Glomerular visceral epithelial cell (primary cell): Measurements from ENCODE around the gene ST6GALNAC6.

ENCODE experiments used
- DNase-seq: peaks from one replicate; pipeline ENCODE4 v3.0.0-alpha.2; 2016; ENCODE audit errors: extremely low spot score

Gene ST6GALNAC6, protein sequence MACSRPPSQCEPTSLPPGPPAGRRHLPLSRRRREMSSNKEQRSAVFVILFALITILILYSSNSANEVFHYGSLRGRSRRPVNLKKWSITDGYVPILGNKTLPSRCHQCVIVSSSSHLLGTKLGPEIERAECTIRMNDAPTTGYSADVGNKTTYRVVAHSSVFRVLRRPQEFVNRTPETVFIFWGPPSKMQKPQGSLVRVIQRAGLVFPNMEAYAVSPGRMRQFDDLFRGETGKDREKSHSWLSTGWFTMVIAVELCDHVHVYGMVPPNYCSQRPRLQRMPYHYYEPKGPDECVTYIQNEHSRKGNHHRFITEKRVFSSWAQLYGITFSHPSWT

DNA sequence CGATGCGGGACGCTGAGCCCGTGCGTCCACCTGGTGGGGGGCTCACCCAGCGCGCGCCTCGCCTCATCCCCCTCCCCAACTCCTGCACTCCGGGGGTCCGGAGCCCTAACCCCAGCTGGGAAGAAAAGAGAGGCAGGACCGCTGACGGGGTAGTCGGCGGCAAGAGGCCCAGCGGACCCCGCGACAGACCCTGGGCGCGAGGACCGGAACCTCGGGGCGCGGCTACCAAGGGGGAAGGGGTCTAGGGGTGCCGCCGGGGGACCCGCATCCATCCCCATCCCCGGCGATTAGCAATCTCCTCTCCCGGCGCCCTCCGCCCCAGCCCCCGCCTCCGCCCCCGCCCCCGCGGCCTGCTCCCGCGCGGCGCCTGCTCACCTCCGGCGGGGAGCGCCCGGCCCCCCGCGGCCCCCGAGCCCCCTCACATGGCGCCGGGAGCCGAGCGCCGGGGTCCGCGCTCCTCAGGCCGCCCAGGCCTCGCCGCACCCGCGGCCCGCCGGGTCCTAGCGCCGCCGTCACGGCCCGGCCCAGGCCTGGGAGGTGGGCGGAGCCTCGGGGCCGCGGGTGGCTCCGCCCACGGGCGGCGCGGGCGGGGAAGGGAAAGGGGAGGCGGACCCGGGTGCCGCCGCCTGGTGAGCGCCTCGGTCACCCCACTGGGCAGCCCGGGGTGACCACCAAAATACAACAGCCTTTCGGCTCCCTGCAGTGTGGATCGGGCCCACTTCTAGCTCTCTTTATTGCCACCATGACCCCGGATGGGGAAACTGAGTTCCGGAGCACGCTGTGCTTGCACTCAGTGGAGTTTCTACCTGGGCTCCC lies at the start of gene ST6GALNAC6:
Gene ST6GALNAC6 (minus strand): TSS at position 476 of the 816 bp plus-strand sequence. CDS start 1,622 bp downstream, outside the sequence.
- peak; percentile 80 for DNase-seq

DNA sequence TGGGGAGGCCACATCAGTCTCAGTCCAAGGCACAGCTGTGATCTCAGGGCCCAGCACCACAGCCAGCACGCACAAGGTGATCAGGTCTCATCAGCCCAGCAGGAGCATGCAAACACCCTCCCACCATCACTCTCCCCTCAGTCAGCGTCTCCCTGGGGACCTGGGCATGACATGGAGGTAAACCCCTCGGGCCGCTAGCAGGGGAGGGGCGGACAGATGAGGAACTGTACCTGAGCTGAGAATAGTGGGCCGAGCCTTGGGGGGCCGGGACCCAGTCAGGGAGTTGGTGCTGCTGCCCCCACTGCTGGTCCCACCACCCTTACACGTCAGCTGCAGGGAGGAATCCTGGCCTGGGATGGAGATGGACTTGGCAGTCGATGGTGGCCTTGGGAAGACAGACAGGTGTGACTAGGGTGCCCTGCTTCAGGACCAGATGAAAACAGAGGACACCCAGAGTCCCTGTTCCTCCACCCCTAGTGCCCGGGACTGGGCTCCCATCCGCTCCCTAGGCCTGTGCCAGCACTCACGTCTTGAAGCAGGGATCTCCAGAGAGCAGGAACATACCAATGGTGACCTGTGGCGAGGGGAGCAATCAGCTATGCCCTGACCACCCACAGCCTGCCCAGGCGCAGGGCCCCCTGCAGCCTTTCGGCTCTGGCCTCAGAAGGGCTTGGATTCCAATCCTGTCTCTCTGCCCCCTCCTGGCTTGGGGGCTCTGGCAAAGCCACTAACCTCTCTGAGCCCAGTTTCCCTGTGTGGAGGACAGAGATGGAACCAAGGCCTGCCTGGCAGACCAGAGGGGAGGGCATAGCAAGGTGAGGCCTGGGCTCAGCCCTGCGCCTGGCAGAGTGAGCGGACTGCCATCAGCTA lies 48.7 kb upstream of the ST6GALNAC6 start:
- DNase-seq: no peak

DNA sequence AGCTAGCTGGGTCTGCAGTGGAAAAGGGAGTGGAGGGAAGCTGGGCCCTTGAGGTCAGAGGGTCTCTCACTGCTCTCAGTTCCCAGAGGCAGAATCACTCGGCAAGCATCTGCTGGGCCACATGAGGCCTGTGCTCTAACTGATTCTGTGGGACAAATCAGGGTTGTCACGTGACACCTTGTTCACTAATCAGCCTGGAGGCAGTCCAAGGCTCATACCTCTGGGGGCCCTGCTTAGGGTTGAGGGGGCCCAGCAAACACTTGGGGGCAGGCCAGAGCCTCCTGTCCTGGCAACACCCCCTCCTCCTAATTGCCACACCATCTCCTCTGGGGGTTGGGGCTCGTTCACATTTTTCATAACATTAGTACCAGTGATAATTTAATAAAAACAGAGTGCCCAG lies 47.3 kb upstream of the ST6GALNAC6 start:
- DNase-seq: no peak

DNA sequence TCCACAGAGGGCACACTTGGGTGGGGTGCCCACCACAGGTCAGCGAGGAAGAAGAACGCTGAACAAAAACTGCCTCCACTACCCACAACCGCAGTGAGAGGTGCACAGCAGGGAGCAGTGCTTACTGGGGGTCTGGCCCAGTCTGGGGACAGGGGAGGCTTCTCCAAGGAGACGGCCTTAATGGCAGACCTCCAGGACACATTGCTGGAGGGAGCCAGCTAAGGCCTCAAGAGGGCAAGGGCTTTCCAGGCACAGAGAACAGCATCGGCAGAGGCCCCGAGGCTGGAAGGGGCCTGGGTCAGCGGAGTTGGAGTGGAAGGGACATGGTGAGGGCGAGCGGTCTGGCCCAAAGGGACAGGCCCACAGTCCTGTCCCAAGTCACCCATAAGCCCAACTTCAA lies 46.5 kb upstream of the ST6GALNAC6 start:
- no peak for DNase-seq

DNA sequence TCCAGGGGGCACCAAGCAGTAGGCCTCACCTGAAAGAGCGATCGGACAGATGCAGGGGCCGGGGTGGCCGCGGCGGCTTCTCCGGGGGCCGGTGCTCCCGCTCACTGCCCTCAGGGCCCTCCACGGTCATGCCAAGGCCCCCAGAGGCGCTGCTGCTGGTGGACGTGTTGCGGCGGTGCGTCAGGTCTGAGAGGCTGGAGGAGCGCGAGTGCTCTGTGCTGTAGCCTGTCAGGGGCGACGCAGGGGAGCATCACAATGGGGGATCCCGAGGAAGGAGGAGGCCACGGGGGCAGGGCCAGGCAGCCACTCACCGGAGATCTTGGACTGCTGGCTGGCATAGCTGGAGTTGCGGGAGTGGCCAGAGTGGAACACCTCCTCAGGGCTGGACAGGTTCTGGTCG lies 45.9 kb upstream of the ST6GALNAC6 start:
- no peak for DNase-seq

DNA sequence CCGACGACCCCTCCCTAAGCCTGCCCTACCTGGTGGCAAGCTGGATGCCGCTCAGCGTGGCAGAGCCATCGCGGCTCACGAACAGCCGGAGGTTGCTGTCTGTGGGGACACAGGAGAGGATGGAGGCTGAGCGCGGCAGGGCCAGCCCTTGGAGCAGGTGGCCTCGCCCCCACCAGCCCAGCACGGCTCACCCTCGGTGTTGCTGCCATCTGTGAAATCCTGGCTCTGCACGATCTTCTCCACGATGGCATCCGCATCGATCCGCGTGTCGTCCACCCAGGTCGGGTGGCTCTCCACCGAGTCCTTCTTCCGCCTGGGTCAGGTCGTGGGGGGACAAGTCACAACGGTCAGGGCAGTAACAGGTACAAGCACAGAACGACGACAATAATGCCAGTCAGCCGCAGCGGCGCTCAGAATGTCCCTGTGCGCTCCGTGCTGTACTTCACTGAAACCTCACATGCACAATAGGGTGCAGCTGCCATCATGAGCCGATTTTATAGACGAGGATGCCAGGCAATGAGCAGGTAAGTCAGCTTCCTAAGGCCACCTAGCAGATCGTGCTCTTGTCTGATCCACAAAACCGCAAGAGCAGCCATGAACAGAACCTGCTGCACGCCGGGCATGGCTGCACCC lies 45.3 kb upstream of the ST6GALNAC6 start:
- no peak for DNase-seq

DNA sequence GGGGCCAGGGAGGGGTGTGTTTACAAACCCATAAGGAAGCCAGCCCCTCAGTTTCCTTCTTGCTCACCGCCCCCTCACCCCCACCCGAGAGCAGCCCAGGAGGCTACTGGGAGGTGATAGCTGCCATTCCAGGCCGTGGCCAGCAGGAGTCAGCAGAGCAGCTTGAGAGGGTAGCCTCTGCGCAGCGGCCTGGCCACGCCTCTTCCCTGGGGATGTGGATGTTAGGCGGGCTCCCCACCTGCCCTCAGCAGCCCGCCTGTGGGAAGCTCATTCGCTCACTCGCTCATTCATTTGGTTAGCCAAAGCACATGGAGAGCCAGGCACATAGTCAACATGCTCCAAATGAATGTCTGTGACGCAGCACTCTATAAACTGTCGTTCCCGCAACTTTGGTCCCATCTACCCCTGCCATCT lies 44.3 kb upstream of the ST6GALNAC6 start:
- DNase-seq: peak; percentile 54

DNA sequence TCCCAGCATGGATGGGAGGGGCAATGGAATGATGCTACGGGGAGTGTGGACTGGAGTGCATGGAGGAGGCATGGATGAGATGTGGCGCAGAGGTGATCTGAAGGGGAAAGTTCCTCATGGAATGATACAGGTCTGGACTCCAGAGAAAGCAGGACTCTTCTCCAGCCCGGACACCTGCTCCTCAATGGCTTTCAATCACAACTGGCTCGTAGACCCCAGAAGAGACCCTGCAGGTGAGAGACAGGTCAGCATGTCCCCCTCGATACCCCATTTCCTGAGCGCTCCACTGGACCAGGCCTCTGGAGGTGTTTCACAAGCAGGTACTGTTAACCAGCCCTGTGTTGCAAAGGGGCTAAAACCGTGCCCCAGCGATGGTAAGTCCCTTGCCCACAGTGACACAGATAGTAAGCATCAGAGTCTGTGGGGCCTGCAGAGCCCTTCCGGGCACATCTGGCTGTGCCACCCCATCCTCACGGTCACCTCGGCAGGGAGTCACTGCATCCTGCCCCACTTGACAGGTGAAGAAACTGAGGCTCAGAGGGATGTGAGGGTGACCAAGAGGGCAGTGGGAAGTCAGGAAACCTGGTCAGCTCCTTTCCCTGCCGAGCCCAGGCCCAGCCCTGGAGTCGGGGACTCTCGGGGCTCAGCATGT lies 43.7 kb upstream of the ST6GALNAC6 start:
- DNase-seq: no peak

DNA sequence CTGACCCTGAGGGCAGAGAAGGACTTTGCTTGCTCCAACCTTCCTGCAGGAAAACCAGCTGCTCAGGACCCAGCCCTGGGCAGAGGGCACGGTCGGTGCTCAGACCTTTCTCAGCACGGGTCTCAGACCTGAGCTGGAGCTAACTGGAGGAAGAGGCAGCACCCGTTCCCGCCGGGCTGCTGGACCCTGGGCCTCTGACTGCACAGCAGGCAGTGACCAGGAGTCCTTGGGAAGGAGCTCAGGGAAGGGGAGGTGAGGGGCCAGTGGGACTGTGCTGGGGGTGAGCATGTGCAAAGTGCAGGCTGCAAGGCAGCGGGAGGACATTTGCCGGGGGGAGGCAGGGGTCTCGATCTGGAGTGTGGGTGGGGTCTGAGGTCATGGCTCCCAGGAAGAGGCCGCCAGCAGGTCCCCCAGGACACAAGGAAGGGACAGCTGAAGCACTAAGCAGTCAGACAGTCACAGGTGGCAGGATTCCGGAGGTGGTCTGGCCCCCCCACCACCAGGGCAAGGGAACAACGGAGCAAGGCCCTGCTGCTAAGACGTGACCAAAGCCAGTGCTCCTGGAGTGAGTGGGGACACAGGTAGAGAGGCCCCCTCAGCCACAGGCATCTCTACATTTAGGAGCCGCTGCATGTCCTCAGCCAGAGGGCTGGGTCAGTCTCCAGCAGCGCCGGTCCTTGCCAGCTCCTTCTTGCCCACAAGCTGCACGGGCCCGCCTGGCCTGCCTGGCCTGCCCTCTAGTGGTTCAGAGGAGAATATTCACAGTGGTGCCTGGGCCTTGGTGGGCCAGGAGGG lies 43.0 kb upstream of the ST6GALNAC6 start:
- peak; percentile 65 for DNase-seq

DNA sequence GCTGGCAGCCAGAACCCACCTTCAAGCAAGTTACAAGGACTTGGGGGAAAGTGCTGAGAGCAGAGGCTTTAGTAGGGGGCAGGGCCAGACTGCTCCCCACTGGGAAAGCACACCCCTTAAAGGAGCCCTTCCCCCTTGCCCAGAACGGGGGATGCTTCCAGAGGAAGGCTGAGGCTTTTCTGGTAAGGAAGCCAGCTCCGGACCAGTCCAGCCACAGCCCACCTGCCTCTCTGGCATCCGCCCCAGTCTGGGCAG lies 42.5 kb upstream of the ST6GALNAC6 start:
- DNase-seq: no peak

DNA sequence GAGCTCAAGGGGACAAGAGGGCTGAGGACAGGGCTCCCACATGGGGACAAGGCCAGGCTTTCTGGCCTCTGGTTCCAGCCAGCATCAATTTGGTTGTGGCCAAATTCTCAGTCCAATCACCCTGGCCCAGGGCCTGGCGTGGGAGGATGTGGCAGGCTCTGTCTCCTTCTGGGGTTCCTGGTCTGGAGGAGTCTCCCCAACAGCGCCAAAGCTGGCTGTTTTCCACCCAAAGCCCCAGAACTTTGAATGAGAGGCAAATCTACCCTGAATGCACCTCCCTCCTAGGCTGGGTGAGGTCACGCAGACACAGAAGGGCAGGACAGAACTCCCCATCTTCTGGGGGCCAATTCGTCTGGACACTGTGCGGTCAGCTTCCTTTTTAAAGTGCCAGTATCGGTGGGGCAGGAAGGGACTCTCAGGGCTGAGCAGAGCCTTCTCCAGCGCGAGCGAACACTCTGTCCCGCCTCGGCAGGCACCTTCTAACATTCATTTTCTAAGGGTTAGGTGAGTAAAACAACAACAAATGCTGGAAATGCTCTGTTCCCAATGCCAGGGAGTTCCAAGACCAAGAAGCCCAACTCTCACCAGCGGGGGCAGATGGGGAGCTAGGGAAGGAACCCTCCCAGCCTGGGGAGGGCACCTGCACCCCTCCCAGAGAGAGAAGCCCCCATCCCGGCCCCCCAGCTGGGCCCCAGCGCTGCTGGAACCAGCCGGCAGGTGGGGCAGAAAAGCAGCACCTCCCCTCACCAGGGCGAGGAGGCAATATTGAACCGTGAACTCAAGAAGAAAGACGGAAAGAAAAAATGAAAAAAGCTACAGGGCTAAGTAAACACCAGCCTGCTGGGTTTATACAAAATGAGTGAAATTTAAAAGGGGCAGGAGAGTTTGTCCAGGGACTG lies 41.9 kb upstream of the ST6GALNAC6 start:
- DNase-seq: no peak

DNA sequence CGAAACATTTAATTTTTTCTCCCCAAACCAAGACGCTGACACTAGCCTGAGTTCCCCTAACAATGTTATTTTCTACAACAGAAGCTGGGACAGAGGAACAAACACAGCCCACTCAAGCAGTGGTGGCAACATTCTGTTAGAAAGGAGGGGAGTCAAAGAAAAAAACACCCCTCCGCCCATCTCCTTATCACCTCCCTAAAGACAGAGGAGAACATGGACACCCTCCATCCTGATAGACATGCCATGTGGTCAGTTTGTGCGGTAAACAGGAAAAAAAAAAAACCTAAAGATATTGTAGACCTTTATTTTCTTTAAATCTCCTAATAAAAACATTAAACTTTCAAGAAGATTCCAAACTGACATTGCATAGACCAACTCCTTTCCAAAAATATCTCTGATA lies 41.2 kb upstream of the ST6GALNAC6 start:
- no peak for DNase-seq

DNA sequence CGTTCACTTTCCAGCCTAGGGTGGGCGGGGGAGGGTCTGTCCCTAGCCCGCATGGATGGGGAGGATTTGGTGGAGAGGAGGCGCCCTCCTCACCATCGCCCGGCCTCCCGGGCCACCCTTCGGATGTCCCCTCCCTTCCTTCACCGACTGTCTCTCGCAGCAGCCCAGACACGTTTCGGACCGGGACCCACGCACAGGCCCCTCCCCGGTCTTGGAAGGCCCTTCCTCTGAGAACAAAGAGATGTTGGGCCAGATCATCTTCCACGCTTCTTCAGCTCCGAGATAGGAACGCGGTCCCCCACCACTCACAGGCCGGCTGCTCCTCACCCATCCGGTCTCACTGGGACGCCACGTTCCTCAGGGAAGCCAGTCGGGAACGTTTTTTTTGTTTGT lies 38.9 kb upstream of the ST6GALNAC6 start:
- DNase-seq: no peak

DNA sequence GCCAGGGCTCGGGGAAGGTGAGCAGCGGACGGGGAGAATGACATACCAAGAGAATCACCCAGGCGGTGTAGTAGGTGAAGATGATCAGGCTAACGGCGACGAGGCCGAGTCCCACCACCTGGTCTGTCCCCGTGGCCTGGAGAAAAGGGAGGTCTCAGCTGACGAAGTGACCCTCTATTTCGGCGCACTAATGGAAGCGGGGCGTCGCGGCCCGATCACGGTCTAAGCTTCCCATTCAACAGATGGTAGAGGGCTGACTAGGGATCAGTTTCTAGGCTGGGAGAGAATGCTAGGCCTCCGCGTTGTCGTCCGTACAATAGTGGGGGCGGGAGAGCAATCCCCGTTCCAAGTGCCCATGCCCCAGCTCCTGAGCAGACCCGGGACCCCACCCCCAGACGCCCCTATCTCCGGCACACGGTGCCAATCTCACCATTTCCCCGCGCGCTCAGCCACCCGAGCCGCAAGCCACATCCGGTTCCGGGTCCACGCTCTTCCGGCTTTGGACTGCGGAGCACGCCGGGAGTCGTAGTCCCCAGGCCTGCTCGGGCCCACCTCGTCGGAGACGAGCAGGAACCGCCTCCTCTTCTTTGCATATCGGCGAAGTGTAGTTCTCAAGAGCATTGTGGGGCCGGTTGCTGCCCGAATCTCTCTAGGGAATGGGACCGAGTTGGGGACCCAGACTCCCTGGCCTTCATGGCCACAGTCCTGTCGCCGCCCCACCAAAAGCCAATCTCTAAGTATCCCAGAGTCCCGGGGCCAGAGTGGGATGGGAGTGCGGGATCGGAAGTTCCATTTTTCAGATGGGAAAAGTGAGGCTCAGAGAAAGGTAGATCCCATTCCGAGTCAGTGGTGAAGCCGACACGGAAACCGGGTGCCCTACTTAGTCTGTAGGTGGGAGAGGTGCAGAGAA lies 38.2 kb upstream of the ST6GALNAC6 start, which contains the start of gene DPM2:
Gene DPM2 (minus strand): TSS at position 467 of the 910 bp plus-strand sequence. CDS start 34 bp downstream, at position 433.
- peak; percentile 84 for DNase-seq

DNA sequence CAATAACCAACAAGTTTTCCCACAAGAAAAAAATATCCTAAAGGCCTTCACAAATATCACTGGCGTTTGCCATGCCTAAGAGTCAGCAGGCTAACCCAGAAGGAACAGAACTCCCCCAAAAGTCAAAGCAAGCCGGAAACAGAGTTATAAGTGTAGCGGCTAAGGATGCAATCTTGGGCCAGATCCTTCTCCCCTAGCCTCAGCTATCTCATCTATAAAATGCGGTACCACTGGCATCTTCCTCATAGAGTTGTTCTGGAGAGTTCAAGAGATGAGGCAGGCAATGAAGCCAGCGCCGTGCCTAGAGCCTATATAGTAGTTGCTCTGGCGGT lies 37.6 kb upstream of the ST6GALNAC6 start:
- DNase-seq: no peak

DNA sequence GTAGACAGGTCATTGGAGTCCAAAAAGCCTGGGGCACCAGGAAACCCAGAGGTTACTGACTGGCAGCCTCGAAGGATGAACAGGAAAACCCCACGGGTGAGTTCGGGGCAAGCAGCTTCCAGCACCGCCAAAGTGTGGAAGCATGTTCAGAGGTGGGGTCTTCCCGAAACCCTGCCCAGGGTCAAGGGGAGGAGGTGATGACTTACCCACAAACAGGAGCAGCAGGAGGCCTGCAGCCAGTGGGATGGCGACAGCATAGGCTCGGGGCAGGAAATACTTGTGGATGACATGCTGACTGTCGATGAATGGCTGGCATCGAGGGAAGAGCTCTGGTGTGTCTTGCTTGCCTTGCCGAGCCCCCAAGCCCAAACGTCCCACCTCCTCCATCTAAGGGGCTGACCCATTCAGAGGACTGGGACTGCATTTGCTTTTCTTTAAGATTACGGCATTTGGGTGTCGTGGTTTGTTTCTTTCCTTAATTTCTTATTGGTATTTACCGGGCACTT lies 37.0 kb upstream of the ST6GALNAC6 start:
- no peak for DNase-seq

DNA sequence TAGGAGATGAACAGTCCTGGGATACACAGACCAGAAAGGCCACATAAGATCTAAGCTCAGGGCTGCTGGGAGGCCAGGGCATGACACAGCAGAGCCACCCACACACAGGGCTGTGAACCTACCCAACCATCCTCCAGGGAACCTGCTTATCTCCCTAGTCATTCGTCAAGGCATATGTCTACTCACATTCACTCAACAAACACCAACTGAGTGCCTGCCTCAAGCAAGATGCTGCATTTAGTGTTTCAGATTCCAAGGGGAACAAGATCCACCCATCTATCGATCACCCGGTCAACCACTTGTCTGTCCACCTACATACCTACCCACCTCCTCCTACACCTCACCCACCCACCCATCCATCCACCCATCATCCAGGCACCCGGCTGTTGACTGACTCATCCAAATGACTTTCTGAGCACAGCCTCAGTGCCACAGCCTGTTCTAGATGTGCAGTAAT lies 36.4 kb upstream of the ST6GALNAC6 start:
- DNase-seq: no peak

DNA sequence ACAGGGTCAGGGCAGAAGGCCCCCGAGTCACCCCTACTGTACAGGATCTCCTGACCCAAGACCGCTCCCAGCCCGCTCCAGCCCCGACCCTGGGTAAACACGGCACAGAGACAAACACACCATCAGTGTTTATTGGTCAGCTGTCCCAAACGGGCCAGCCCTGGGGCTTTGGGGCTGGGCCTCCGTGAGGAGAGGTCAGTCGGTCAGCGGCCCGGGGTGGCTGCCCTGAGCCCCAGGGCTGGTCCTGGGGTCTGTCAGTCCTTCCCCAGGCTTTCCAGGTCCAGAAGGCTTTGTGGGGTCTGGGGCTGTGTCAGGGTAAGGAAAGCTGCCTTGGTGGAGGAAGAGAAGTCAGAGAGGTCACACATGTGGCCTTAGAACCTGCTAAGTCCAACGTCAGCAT lies 35.6 kb upstream of the ST6GALNAC6 start:
- no peak for DNase-seq
